GM23338 (cell line): ENCODE results near the gene FBXO31. TPM values are rescaled to one million over a fixed set of nuclear protein-coding genes. Genes with fewer than 3 reads are reported as not detected.

Source experiments
- ATAC-seq: fragments of 200-7000 bp; cut with Tn5 transposase; 3 replicates; pipeline ENCODE4 v1.9.1; 2020
- DNase-seq: peaks from one replicate; pipeline ENCODE4 v3.0.0-alpha.2; 2015; ENCODE audit warnings: low spot score
- H2AFZ ChIP-seq: fragments of 200-600 bp; sonication (generic); 2 replicates; pipeline ENCODE4 v1.8.0; 2016; ENCODE audit warnings: antibody characterized with exemption, mild to moderate bottlenecking, moderate library complexity
- H3F3A ChIP-seq: fragments of 200-600 bp; sonication (generic); replicated peaks from 2 replicates; pipeline ENCODE4 v1.8.0; 2017; ENCODE audit warnings: antibody characterized with exemption, mixed run types, low read depth
- H3K27ac ChIP-seq: fragments of 200-600 bp; sonication (generic); 2 replicates; pipeline ENCODE4 v1.6.1; 2016; ENCODE audit warnings: low read depth
- H3K27me3 ChIP-seq: fragments of 200-600 bp; sonication (generic); 2 replicates; pipeline ENCODE4 v1.8.0; 2016; ENCODE audit warnings: mild to moderate bottlenecking, mixed run types, moderate library complexity; ENCODE audit not compliant: insufficient read depth
- H3K36me3 ChIP-seq: fragments of 200-600 bp; sonication (generic); 2 replicates; pipeline ENCODE4 v1.8.0; 2016; ENCODE audit warnings: mild to moderate bottlenecking; ENCODE audit not compliant: insufficient read depth
- H3K4me1 ChIP-seq: fragments of 200-600 bp; sonication (generic); 2 replicates; pipeline ENCODE4 v1.8.0; 2016; ENCODE audit warnings: mild to moderate bottlenecking, moderate library complexity; ENCODE audit not compliant: insufficient read depth
- H3K4me2 ChIP-seq: fragments of 200-600 bp; sonication (generic); 2 replicates; pipeline ENCODE4 v1.7.1; 2017; ENCODE audit warnings: mixed run types
- H3K4me3 ChIP-seq: fragments of 200-600 bp; sonication (generic); 2 replicates; pipeline ENCODE4 v1.6.1; 2016; ENCODE audit warnings: mixed run types
- H3K79me2 ChIP-seq: fragments of 200-600 bp; sonication (generic); replicated peaks from 2 replicates; pipeline ENCODE4 v1.8.0; 2017; ENCODE audit warnings: mild to moderate bottlenecking; ENCODE audit not compliant: insufficient read depth
- H3K9me2 ChIP-seq: fragments of 200-600 bp; sonication (generic); 2 replicates; pipeline ENCODE4 v1.8.0; 2017; ENCODE audit not compliant: insufficient read depth
- H4K20me1 ChIP-seq: fragments of 200-600 bp; sonication (generic); replicated peaks from 2 replicates; pipeline ENCODE4 v1.8.0; 2017; ENCODE audit warnings: mild to moderate bottlenecking; ENCODE audit not compliant: insufficient read depth
- H3K27ac Mint-ChIP-seq: 2 replicates; pipeline ENCODE4 v1.8.0; 2020; ENCODE audit warnings: inconsistent platforms, mild to moderate bottlenecking, moderate library complexity, mixed read lengths
- H3K27me3 Mint-ChIP-seq: 3 replicates; pipeline ENCODE4 v1.8.0; 2022; ENCODE audit warnings: low read depth, mild to moderate bottlenecking, moderate library complexity, mixed read lengths, inconsistent platforms; ENCODE audit not compliant: insufficient read depth, poor library complexity
- H3K36me3 Mint-ChIP-seq: 3 replicates; pipeline ENCODE4 v1.8.0; 2021; ENCODE audit warnings: low read depth, mild to moderate bottlenecking, inconsistent platforms, moderate library complexity, mixed read lengths
- H3K4me1 Mint-ChIP-seq: 3 replicates; pipeline ENCODE4 v1.8.0; 2020; ENCODE audit warnings: mild to moderate bottlenecking, inconsistent platforms, mixed read lengths
- H3K4me3 Mint-ChIP-seq: 3 replicates; pipeline ENCODE4 v1.8.0; 2021; ENCODE audit warnings: moderate library complexity, mild to moderate bottlenecking, inconsistent platforms, mixed read lengths
- H3K9me3 Mint-ChIP-seq: 3 replicates; pipeline ENCODE4 v1.8.0; 2020; ENCODE audit warnings: moderate library complexity, mild to moderate bottlenecking, inconsistent platforms, mixed read lengths
- CREB1 ChIP-seq: fragments of 250-450 bp; sonication (Bioruptor Pico); IDR thresholded peaks from 2 replicates; pipeline ENCODE4 v1.5.0; 2020; ENCODE audit warnings: low read depth, mild to moderate bottlenecking, moderate library complexity
- CTCF ChIP-seq, 2 experiments: fragments of 200-600 bp in 1 of 2; sonication (generic) in 1 of 2; conservative IDR thresholded peaks; 2 replicates each; pipeline versions ENCODE4 v1.5.1 to v1.6.1; 2016 to 2017; ENCODE audit warnings: antibody characterized with exemption in 2 of 2, low read depth in 2 of 2, mild to moderate bottlenecking in 2 of 2, moderate library complexity in 1 of 2
- POLR2AphosphoS5 ChIP-seq: IDR thresholded peaks from 2 replicates; pipeline ENCODE4 v1.6.1; 2016; ENCODE audit warnings: antibody characterized with exemption, low read depth
- ZNF462 ChIP-seq: fragments of 250-450 bp; sonication (Bioruptor Pico); IDR thresholded peaks from 2 replicates; pipeline ENCODE4 v1.5.0; 2020; ENCODE audit warnings: mild to moderate bottlenecking, moderate library complexity
- polyA plus RNA-seq: library from polyadenylated mRNA; unstranded; fragments of >200 nt; fragmentation: Nextera tagmentation; extraction: Ambion mirVana; gene quantifications from 2 replicates; pipeline ENCODE4 v1.2.1, GENCODE V29; 2016
- total RNA-seq: library from RNA; depleted of rRNA; stranded (reverse); fragments of >200 nt; shearing (Covaris generic); gene quantifications from 2 replicates; pipeline ENCODE4 v1.2.3, GENCODE V29; 2014

Gene FBXO31
- total and polyA plus RNA-seq, 2 experiments from 2014 or later: 7.0 to 23.8 TPM

- peaks cover 13% of the 10 kb centered on the region for H3K79me2 ChIP-seq
- 0 out of 2 replicates have a peak, but pooled peaks cover 8% of the 10 kb centered on the region for H3K4me1 ChIP-seq
- H3K4me2 ChIP-seq: peak within 1 kb of the TSS; percentile 91
- Mint-ChIP-seq H3K27ac (peak within 1 kb of the TSS; percentile 98), H3K36me3 (peaks cover 4% of the 10 kb centered on the region; the same call in 1 of the 3 replicates), H3K9me3 (peaks cover 5% of the 10 kb centered on the region), H3K4me1 (peaks cover 6% of the 10 kb centered on the region), H3K4me3 (peak within 1 kb of the TSS; percentile 96), H3K27me3 (peaks cover 8% of the 10 kb centered on the region)
- no peaks in the 10 kb centered on the region for H3K27me3 ChIP-seq
- peaks cover 8% of the 10 kb centered on the region for H3F3A ChIP-seq
- no peaks in the 10 kb centered on the region for H4K20me1 ChIP-seq
- H3K27ac ChIP-seq: peak within 1 kb of the TSS; percentile 92
- no peaks in the 10 kb centered on the region for H3K36me3 ChIP-seq
- peak within 1 kb of the TSS; percentile 93 for H2AFZ ChIP-seq
- DNase-seq: peak; percentile 98
- H3K4me3 ChIP-seq: peak within 1 kb of the TSS; percentile 95
- H3K9me2 ChIP-seq: peaks cover 4% of the 10 kb centered on the region; the same call in 1 of the 2 replicates
- peak; percentile 97 for ATAC-seq
- TF ChIP-seq CTCF (conservative IDR thresholded peaks at IDR 0.05; ENCODE audit: low read depth in 2 of 2): peak; percentile 50 to 68
- TF ChIP-seq POLR2AphosphoS5: peak; percentile 94
- TF ChIP-seq ZNF462 (CRISPR knock-in tag): no peak
- peak; percentile 61 for TF ChIP-seq CREB1 (CRISPR knock-in tag)
Observed at GRCh38 chr16:87316923-87317749, 66.4 kb downstream of the FBXO31 start, which contains the start of gene C16orf95. TSS of gene C16orf95 (minus strand) at chr16:87317392. CDS start at chr16:87317242, 150 bp downstream.
